ENCODE data around the gene SORL1. TPM values are rescaled to one million over a fixed set of nuclear protein-coding genes. Genes with fewer than 3 reads are reported as not detected.

The SORL1 gene
- total and polyA plus RNA-seq, 2 of the 13 experiments (the other 11 are each of a cell fraction or from before 2014, with no cell fraction given), result 21.3 to 148 TPM

GRCh38 chr11:121459413-121460017, 7.4 kb downstream of the SORL1 start (continued):
- no peak for TF ChIP-seq ZNF615 (CRISPR knock-in tag; IDR thresholded peaks at IDR 0.05; ENCODE audit: borderline replicate concordance)
- TF ChIP-seq ZNF136 (CRISPR knock-in tag; IDR thresholded peaks at IDR 0.05; ENCODE audit: low read depth), result peak; percentile 72; the same call in 1 of the 2 replicates
- peak; percentile 85; the same call in 1 of the 2 replicates for TF ChIP-seq MEIS1 (CRISPR knock-in tag; IDR thresholded peaks at IDR 0.05; ENCODE audit: borderline replicate concordance)
- 0 out of 2 replicates have a peak, but pooled peaks have one; percentile 68 for TF ChIP-seq ZNF343 (CRISPR knock-in tag; IDR thresholded peaks at IDR 0.05)
- TF ChIP-seq ZNF713 (CRISPR knock-in tag; IDR thresholded peaks at IDR 0.05), result no peak
- TF ChIP-seq, protein P1, sequence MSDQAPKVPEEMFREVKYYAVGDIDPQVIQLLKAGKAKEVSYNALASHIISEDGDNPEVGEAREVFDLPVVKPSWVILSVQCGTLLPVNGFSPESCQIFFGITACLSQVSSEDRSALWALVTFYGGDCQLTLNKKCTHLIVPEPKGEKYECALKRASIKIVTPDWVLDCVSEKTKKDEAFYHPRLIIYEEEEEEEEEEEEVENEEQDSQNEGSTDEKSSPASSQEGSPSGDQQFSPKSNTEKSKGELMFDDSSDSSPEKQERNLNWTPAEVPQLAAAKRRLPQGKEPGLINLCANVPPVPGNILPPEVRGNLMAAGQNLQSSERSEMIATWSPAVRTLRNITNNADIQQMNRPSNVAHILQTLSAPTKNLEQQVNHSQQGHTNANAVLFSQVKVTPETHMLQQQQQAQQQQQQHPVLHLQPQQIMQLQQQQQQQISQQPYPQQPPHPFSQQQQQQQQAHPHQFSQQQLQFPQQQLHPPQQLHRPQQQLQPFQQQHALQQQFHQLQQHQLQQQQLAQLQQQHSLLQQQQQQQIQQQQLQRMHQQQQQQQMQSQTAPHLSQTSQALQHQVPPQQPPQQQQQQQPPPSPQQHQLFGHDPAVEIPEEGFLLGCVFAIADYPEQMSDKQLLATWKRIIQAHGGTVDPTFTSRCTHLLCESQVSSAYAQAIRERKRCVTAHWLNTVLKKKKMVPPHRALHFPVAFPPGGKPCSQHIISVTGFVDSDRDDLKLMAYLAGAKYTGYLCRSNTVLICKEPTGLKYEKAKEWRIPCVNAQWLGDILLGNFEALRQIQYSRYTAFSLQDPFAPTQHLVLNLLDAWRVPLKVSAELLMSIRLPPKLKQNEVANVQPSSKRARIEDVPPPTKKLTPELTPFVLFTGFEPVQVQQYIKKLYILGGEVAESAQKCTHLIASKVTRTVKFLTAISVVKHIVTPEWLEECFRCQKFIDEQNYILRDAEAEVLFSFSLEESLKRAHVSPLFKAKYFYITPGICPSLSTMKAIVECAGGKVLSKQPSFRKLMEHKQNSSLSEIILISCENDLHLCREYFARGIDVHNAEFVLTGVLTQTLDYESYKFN (CRISPR knock-in tag; conservative IDR thresholded peaks at IDR 0.05), result peak; percentile 99
- peak; percentile 94 for TF ChIP-seq ARID4A (CRISPR knock-in tag; IDR thresholded peaks at IDR 0.05; ENCODE audit: borderline replicate concordance)
- peak; percentile 92 for TF ChIP-seq ZSCAN21 (CRISPR knock-in tag; IDR thresholded peaks at IDR 0.05; ENCODE audit: borderline replicate concordance)
- TF ChIP-seq ZKSCAN5 (CRISPR knock-in tag; IDR thresholded peaks at IDR 0.05), result no peak
- TF ChIP-seq ZNF34 (CRISPR knock-in tag; IDR thresholded peaks at IDR 0.05; ENCODE audit: borderline replicate concordance), result 0 out of 2 replicates have a peak, but pooled peaks have one; percentile 29
- peak; percentile 95 for TF ChIP-seq TEAD3 (CRISPR knock-in tag; optimal IDR thresholded peaks at IDR 0.05; ENCODE audit: borderline replicate concordance)
- TF ChIP-seq ZNF616 (CRISPR knock-in tag; IDR thresholded peaks at IDR 0.05; ENCODE audit: low read depth), result peak; percentile 81; the same call in 1 of the 2 replicates
- peak; percentile 58 to 92; a peak in 2 of 4 replicates for TF ChIP-seq KLF16 (CRISPR knock-in tag; IDR thresholded peaks at IDR 0.05)
- TF ChIP-seq FOXP1 (IDR thresholded peaks at IDR 0.05), result peak; percentile 83
- TF ChIP-seq FOXP1 (CRISPR knock-in tag; IDR thresholded peaks at IDR 0.05), result peak; percentile 100
- TF ChIP-seq TCF12 (IDR thresholded peaks at IDR 0.05), result no peak
- peak; percentile 92; the same call in 1 of the 2 replicates for TF ChIP-seq TCF12 (CRISPR knock-in tag; IDR thresholded peaks at IDR 0.05)
- peak; percentile 97 for TF ChIP-seq HNF4A (CRISPR knock-in tag; IDR thresholded peaks at IDR 0.05)
- TF ChIP-seq KAT2B (IDR thresholded peaks at IDR 0.05; ENCODE audit: borderline replicate concordance, low read depth, low read length), result no peak
- TF ChIP-seq ESRRA (CRISPR knock-in tag; IDR thresholded peaks at IDR 0.05; ENCODE audit: low read depth), result peak; percentile 73; the same call in 1 of the 2 replicates
- peak; percentile 100 for TF ChIP-seq TARDBP (CRISPR knock-in tag; IDR thresholded peaks at IDR 0.05)
- no peak for TF ChIP-seq CBX2 (IDR thresholded peaks at IDR 0.05; ENCODE audit: low read depth, low read length)
- TF ChIP-seq CBX2 (CRISPR knock-in tag; IDR thresholded peaks at IDR 0.05; ENCODE audit: low read depth), result no peak; the same call in 1 of the 2 replicates
- TF ChIP-seq MAFK (conservative IDR thresholded peaks at IDR 0.05 in 1 of 2, IDR thresholded peaks at IDR 0.05 in 1 of 2; ENCODE audit: low read length in 2 of 2), result no peak

Data from HepG2 (cell line).